HG03457 (cell line): ENCODE data around the gene CAMTA1.

Experiments used
- ATAC-seq: cut with Tn5 transposase; IDR thresholded peaks from one replicate; pipeline ENCODE4 v1.9.1; 2021; ENCODE audit warnings: moderate number of reproducible peaks; ENCODE audit not compliant: unreplicated experiment

The CAMTA1 gene

DNA sequence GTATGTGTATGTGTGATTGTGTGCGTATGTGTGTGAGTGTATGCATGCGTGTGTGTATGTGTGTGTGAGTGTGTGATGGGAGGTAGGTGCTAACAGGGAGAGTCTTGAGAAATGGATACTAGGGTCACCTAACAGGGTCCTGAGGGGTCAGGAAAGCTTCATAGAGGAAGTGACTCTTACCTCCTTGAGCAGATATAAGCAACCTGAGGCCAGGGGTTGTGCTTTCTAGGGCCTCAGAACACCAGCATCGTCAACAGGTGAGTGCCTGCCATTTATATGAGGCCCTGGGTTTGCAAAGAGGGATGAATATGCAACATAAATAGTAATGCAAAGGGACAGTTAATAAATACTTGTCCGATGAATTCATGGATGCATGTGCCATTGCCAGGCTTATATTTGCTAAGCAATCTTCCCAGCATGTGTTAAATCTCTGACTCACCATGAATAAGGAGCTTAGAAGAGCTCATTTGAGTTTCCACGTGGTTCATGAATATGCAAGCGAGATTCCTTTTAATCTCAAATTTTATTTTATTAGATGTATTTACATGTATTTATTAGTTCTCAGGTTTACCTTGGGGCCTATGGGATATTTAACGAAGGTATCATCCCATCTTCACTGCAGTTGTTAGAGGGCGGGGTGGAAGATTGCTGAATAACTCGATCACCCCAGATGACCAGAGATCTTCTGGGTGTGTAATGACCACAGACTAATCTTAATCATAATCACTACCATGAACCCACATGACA is 438.3 kb downstream of the CAMTA1 start:
- ATAC-seq, result no peak

- ATAC-seq, result no peak
Observed at GRCh38 chr1:7224081-7224534, 438.9 kb downstream of the CAMTA1 start.

- ATAC-seq, result no peak
Observed at GRCh38 chr1:7224644-7225043, 439.4 kb downstream of the CAMTA1 start.

- no peak for ATAC-seq
Observed at GRCh38 chr1:7225711-7226505, 440.7 kb downstream of the CAMTA1 start.

DNA sequence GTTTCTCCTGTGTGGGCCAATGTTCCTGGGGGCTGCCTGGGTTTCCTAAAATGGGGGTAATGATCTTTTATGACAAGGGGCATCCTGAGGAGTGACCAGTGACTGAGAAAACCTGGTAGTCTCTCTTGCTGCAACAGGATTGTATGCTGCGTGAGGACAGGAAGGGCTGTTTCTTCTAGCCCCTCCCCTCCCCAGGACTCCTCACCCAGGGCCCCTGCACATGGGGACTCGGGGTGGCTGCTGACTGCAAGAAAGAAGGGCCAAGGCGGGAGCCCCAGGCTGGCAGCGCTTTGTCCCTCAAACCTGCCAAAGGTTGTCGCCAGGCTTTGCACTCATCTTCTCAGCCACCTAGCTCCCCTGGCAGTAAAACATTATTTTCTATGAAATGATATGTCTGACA is 442.4 kb downstream of the CAMTA1 start:
- no peak for ATAC-seq

DNA sequence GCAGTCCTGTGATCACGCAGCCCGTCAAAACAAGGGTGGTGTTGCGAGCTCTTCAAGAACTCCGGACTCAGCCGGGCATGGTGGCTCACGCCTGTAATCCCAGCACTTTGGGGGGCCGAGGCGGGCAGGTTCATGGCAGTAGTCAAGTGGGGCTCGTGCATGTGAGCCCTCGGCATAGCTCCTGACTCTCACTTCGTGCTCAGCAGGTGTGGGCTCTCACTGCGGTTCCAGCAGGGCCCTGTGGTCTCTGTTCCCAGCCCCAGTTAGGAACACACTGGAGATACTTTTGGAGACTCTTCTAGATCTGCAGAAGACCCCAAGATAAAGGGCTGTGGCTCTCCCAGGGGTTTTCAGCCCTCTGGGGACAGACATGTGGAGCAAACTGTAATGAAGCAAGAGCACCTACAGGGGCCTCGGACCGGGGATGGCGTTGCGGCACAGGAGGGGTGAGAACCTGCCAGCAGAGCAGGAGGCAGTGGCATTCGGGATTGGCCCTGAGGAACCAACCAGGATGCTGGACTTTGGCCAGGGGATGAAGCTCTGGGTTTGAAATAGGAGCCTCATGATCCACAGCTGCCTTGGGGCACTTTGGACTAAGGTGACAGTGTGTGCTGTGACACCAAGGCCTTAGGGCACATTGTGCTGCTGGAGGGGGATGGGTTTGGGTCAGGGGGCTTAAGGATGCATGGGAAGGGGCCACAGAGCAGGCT is 443.2 kb downstream of the CAMTA1 start:
- ATAC-seq, result no peak

GRCh38 chr1:7229186-7229585 is 443.9 kb downstream of the CAMTA1 start:
- no peak for ATAC-seq

DNA sequence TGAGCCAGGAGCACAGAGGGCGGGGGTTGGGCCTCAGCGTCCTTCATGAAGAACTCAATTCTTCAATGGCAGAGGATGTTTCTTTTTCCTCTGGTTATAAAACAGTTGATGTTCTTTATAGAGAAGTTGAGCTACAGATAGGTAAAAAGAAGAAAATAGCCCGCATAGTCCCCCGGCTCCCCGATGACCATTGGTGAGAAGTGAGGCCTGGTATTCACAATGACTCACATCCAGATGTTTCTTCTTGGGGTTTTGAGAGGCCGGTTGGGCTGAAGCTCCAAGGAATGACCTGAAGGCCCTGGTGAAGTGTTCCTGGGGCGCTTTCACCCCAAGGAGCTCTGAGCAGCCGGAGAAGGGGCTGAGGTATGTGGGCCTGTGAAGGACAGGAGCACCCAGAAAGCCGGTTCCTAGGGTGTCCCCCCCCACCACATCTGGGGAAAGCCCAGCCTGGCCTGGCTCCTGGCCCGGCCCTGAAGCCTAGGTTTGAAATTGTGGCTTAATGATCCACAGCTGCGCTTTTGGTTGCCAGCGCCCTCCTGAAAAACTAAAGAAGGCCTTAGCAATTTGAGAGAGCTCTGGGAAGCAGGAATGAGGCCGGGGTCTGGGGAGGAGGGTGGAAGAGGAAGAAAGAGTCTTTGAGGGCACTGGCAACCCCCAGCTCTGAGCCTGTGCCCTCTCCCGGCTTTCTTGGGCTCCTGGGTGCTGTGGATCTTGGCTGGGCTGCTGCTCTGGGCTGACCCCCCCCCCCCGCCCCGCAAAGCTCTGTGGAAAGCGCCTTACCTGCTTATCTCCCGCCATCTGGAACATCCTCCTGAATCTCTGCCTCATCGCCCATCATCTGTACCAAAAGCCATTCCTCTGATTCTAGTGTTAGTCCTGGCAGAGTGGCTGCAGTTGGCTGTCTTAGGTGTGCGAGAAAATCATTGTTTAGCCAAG is 444.7 kb downstream of the CAMTA1 start:
- ATAC-seq, result no peak

DNA sequence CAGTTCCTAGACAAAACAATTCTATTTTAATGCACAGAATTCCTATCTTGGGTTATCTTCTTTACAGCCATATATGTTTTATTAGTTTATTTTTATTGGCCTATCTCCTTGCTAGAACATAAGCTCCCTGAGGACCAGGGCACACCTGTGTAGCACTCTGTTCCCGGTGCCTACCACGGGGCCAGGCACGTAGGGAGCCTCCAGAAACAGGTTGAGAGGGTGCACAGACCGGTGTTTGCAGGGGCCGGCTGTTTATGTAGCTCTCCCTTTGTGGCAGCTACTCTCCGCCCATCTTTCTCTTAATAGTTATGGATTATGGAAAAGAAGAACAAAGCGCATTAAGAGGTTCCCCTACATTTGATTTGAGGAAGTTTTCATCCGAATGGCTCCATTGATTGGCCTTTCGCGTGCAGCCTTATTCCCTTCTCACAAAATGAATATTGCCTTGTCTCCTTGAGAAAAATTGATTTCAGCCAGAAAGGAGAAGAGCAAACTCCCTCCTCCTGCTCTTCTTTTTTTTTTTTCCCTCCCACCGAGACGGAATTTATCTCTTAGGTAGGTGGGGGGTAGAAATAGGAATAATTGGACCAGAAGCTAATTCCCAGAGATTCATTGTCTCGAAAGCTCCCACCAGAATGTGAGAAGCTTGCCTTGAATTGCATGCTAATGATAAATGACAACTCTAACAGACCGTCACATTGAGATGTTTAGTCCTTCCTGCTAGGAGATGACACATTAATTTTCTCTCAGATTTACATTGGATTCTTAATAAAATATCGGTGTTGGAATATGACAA is 447.4 kb downstream of the CAMTA1 start:
- ATAC-seq, result no peak

DNA sequence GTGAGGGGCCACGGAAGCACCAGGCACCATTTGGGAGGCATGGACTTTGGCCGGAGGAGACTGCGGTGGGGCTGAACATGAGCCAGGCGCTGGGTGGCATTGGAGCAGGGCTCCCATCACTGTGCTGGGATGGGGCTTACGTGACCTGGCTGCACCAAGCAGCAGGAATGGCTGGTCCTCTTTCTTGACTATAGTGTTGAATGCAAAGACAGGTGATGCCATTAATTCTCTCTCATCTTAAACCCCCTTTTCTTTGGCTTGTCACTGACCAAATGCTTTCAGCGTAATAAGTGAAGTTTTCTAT is 447.9 kb downstream of the CAMTA1 start:
- ATAC-seq, result no peak

- ATAC-seq, result no peak
Observed at GRCh38 chr1:7233646-7234470, 448.6 kb downstream of the CAMTA1 start.

DNA sequence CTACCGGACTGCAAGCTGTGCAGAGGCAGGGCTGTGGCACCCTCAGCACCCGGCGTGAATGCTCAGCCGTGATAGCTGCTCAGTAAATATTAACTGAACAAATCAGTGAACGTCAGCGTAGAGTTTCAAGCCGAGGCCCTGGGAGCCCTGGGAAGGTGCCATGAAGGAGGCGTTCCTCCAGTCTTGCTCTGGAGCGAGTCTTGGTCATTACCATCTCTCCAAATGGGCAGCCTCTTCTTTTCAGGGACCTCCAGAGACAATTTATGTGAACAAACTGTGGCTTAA is 449.2 kb downstream of the CAMTA1 start:
- no peak for ATAC-seq

DNA sequence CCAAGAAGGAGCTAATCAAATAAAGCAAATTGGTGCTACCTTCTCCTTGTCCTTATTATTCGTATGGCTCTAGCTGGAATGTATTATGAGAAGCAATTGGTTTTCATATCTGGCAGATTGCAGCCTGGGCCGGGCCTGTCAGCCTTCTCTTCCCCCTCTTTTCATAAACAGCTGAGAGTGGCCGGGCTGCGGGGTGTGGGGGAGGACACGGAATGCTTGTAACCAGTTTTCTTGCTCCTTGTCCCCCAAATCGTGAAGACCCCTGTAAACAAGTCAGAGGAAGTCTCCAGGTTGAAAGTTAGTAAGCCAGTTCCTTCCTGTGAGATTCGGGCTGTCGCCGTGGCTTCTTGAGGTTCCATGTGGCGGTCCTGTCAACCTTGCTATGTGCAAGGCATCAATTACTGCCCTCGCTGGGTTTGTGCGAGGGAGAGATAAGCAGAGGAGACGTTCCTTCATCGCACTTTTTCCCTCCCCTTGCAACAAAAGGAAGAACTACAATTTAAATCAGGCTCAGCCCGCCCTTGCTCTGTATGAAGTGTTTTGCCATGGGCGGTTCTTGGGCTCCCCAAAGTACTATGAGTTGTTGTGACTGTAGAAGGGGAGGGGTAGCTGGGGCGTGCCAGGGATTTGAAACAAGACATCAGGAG is 450.7 kb downstream of the CAMTA1 start:
- ATAC-seq, result no peak

- ATAC-seq, result no peak
Observed at GRCh38 chr1:7236844-7237515, 451.7 kb downstream of the CAMTA1 start.

- ATAC-seq, result no peak
Observed at GRCh38 chr1:7247158-7247557, 461.9 kb downstream of the CAMTA1 start.

GRCh38 chr1:7247791-7248548 is 462.7 kb downstream of the CAMTA1 start:
- ATAC-seq, result no peak

DNA sequence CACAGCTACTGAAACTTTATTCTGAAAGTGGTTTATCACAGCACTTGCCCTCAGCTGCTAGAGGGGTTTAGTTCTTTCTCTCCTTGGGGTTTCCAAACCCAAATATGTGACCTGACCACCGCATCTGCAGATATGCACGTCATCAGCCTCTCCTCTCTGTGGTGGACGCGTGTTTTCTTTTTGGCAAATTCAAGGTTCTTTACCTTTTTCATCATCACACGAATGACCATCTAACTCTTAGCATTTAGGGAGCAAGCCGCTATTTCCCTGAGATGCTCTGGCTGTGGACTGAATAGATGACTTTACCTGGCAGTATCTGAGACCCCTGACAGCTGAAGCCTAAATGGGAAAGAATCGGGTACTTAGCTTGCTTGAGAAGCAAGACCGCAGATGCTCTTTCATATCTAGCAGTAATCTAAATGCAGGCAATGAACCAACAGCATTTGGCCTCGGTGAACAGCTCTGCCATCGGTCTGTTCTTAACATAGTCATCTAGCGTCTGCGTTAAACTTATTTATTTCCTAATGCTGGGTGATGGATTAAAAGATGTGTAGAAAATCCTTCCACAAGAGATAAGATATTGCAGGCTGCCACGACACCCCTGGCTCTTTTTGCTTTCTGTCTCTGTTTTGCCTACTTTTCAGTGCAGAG is 463.4 kb downstream of the CAMTA1 start:
- ATAC-seq, result no peak
